GM12891 (cell line): ENCODE results near the gene MYH16.

Experiments used
- DNase-seq: peaks from one replicate; pipeline ENCODE4 v3.0.0; 2011; ENCODE audit warnings: low spot score; ENCODE audit not compliant: insufficient read length
- FAIRE-seq: peaks from 2 replicates; lab custom pipeline; 2011; peaks lifted over from hg19 to GRCh38; lab: Jason Lieb, UNC
- PAX5 ChIP-seq: IDR thresholded peaks from 2 replicates; pipeline ENCODE4 v1.6.1; 2011; ENCODE audit warnings: low read length, moderate library complexity, mild to moderate bottlenecking; ENCODE audit not compliant: insufficient read depth, severe bottlenecking
- POLR2A ChIP-seq: IDR thresholded peaks from 2 replicates; pipeline ENCODE4 v1.6.1; 2011; ENCODE audit warnings: low read depth, low read length, control low read depth
- POLR2AphosphoS5 ChIP-seq: IDR thresholded peaks from 2 replicates; pipeline ENCODE4 v1.6.1; 2011; ENCODE audit warnings: low read depth, low read length, control low read depth
- POU2F2 ChIP-seq: IDR thresholded peaks from 2 replicates; pipeline ENCODE4 v1.6.1; 2011; ENCODE audit warnings: low read depth, mild to moderate bottlenecking, control low read depth, low read length, moderate library complexity
- SPI1 ChIP-seq: IDR thresholded peaks from 2 replicates; pipeline ENCODE4 v1.6.1; 2011; ENCODE audit warnings: low read depth, low read length, control low read depth
- TAF1 ChIP-seq: IDR thresholded peaks from 2 replicates; pipeline ENCODE4 v1.6.1; 2011; ENCODE audit warnings: low read depth, low read length, control low read depth

MYH16 gene

GRCh38 chr7:99301496-99301895 lies 28.9 kb downstream of the MYH16 start:
- TF ChIP-seq POLR2AphosphoS5 = no peak
- no peak for TF ChIP-seq POU2F2
- no peak for TF ChIP-seq POLR2A
- TF ChIP-seq PAX5 = no peak
- no peak for TF ChIP-seq TAF1
- TF ChIP-seq SPI1 = no peak
- FAIRE-seq (no peak), DNase-seq (no peak)

GRCh38 chr7:99305473-99306260 lies 33.0 kb downstream of the MYH16 start:
- FAIRE-seq (no peak), DNase-seq (no peak)
- TF ChIP-seq POLR2A = no peak
- TF ChIP-seq SPI1 = no peak
- no peak for TF ChIP-seq POU2F2
- no peak for TF ChIP-seq POLR2AphosphoS5
- TF ChIP-seq TAF1 = no peak
- no peak for TF ChIP-seq PAX5

GRCh38 chr7:99308461-99309074 lies 35.9 kb downstream of the MYH16 start:
- FAIRE-seq (no peak), DNase-seq (no peak)
- TF ChIP-seq TAF1 (no peak), PAX5 (no peak), POLR2AphosphoS5 (no peak), SPI1 (no peak), POU2F2 (no peak), POLR2A (no peak)

GRCh38 chr7:99309111-99309510 lies 36.5 kb downstream of the MYH16 start:
- no peak for TF ChIP-seq POLR2AphosphoS5
- TF ChIP-seq PAX5 = no peak
- TF ChIP-seq TAF1 = no peak
- no peak for TF ChIP-seq POLR2A
- no peak for TF ChIP-seq POU2F2
- TF ChIP-seq SPI1 = no peak
- DNase-seq (no peak), FAIRE-seq (no peak)

GRCh38 chr7:99310004-99310403 lies 37.4 kb downstream of the MYH16 start:
- no peak for FAIRE-seq
- no peak for DNase-seq
- TF ChIP-seq TAF1 (no peak), PAX5 (no peak), POLR2A (no peak), SPI1 (no peak), POU2F2 (no peak), POLR2AphosphoS5 (no peak)

GRCh38 chr7:99311702-99312101 lies 39.1 kb downstream of the MYH16 start:
- no peak for TF ChIP-seq POLR2AphosphoS5
- TF ChIP-seq SPI1 = no peak
- no peak for FAIRE-seq
- no peak for DNase-seq

- TF ChIP-seq POLR2AphosphoS5 (no peak), POLR2A (no peak), SPI1 (no peak), TAF1 (no peak), POU2F2 (no peak), PAX5 (no peak)
- DNase-seq = peak; percentile 47
- FAIRE-seq = peak; percentile 43
Measured at GRCh38 chr7:99312316-99313203, 39.9 kb downstream of the MYH16 start.

GRCh38 chr7:99313204-99313573 lies 40.5 kb downstream of the MYH16 start:
- no peak for DNase-seq
- TF ChIP-seq POLR2A (no peak), SPI1 (no peak), POU2F2 (no peak), TAF1 (no peak), PAX5 (no peak), POLR2AphosphoS5 (no peak)
- FAIRE-seq = no peak

GRCh38 chr7:99314504-99314903 lies 41.9 kb downstream of the MYH16 start:
- DNase-seq (peak; percentile 30), FAIRE-seq (peak; percentile 91)
- TF ChIP-seq POLR2AphosphoS5 (no peak), TAF1 (no peak), PAX5 (no peak), POLR2A (no peak), SPI1 (no peak), POU2F2 (no peak)
